ENCODE data around the gene ALDH1L1. TPM values are rescaled to one million over a fixed set of nuclear protein-coding genes. Genes with fewer than 3 reads are reported as not detected.

Gene ALDH1L1
- total RNA-seq, 1 experiment from 2014 or later: 50.0 TPM

- H3K36me3 ChIP-seq (ENCODE audit: low read depth): no peaks in the 10 kb centered on the region
- H4K20me1 ChIP-seq (ENCODE audit: insufficient read depth): no peaks in the 10 kb centered on the region
- no TSS peak for BruUV-seq (replicated peaks)
- H3K9me2 ChIP-seq (ENCODE audit: insufficient read depth): no peaks in the 10 kb centered on the region
- TF ChIP-seq, protein P1, sequence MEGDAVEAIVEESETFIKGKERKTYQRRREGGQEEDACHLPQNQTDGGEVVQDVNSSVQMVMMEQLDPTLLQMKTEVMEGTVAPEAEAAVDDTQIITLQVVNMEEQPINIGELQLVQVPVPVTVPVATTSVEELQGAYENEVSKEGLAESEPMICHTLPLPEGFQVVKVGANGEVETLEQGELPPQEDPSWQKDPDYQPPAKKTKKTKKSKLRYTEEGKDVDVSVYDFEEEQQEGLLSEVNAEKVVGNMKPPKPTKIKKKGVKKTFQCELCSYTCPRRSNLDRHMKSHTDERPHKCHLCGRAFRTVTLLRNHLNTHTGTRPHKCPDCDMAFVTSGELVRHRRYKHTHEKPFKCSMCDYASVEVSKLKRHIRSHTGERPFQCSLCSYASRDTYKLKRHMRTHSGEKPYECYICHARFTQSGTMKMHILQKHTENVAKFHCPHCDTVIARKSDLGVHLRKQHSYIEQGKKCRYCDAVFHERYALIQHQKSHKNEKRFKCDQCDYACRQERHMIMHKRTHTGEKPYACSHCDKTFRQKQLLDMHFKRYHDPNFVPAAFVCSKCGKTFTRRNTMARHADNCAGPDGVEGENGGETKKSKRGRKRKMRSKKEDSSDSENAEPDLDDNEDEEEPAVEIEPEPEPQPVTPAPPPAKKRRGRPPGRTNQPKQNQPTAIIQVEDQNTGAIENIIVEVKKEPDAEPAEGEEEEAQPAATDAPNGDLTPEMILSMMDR (conservative IDR thresholded peaks at IDR 0.05): no peak
- H3K27ac ChIP-seq: no peak overlapping the region
- no peaks in the 10 kb centered on the region for H3K27me3 ChIP-seq (ENCODE audit: insufficient read depth, low read depth)
- intact Hi-C loops (cut with micrococcal nuclease; ENCODE audit: unreplicated experiment): no loop called here
- H3K9me3 ChIP-seq (ENCODE audit: insufficient read depth, low read depth): no peaks in the 10 kb centered on the region
- CTCF ChIA-PET: no interaction called here
- H3K4me2 ChIP-seq: no peak overlapping the region
- no peak overlapping the region for H2AFZ ChIP-seq
- DNase-seq: no peak
- no peaks in the 10 kb centered on the region for H3K79me2 ChIP-seq (ENCODE audit: low read depth)
- POLR2A ChIA-PET (ENCODE audit: unreplicated experiment): no interaction called here
- no peaks in the 10 kb centered on the region for H3K4me1 ChIP-seq (replicated peaks; ENCODE audit: insufficient read depth)
- H3F3A ChIP-seq (ENCODE audit: insufficient read depth, low read depth): no peaks in the 10 kb centered on the region
- H3K4me3 ChIP-seq: no peak overlapping the region
Measured at GRCh38 chr3:126106336-126107202, 73.8 kb downstream of the ALDH1L1 start.

DNA sequence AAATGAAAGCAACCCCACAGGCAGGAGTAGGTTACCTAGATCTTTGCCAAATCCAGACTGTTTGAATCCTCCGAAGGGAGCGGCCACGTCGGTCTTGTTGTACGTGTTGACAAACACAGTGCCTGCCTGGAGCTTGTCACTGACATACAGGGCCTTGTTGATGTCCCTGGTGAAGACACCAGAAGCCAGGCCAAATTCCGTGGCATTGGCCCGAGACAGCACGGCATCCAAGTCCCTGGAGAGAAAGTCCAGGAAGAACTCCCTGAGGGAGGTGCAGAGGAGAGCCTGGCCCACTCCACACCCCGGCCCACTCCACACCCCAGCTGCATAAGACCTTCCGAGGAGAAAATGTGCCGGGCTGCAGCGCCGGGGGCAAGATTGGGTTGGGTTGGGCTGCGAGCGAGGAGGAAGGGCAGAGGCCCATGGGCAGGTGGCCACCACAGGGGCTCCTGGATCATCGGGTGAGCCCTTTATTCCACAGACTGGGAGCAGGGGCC lies 74.6 kb downstream of the ALDH1L1 start:
- Histone ChIP-seq H3K4me2 (no peak overlapping the region), H3K4me1 (replicated peaks; ENCODE audit: insufficient read depth) (no peaks in the 10 kb centered on the region), H3K27me3 (ENCODE audit: insufficient read depth, low read depth) (no peaks in the 10 kb centered on the region), H3K79me2 (ENCODE audit: low read depth) (no peaks in the 10 kb centered on the region), H4K20me1 (ENCODE audit: insufficient read depth) (no peaks in the 10 kb centered on the region), H3K27ac (no peak overlapping the region), H3K4me3 (no peak overlapping the region), H3K36me3 (ENCODE audit: low read depth) (no peaks in the 10 kb centered on the region), H3K9me2 (ENCODE audit: insufficient read depth) (no peaks in the 10 kb centered on the region), H3K9me3 (ENCODE audit: insufficient read depth, low read depth) (no peaks in the 10 kb centered on the region), H2AFZ (no peak overlapping the region), H3F3A (ENCODE audit: insufficient read depth, low read depth) (no peaks in the 10 kb centered on the region)
- TF ChIP-seq, protein P1 (conservative IDR thresholded peaks at IDR 0.05): no peak
- no peak for TF ChIP-seq EZH2 (IDR thresholded peaks at IDR 0.05; ENCODE audit: low read depth)
- no TSS peak for BruUV-seq (replicated peaks)
- DNase-seq: no peak
- intact Hi-C loops (cut with micrococcal nuclease; ENCODE audit: unreplicated experiment): no loop called here
- POLR2A ChIA-PET (ENCODE audit: unreplicated experiment): no interaction called here
- CTCF ChIA-PET: no interaction called here

DNA sequence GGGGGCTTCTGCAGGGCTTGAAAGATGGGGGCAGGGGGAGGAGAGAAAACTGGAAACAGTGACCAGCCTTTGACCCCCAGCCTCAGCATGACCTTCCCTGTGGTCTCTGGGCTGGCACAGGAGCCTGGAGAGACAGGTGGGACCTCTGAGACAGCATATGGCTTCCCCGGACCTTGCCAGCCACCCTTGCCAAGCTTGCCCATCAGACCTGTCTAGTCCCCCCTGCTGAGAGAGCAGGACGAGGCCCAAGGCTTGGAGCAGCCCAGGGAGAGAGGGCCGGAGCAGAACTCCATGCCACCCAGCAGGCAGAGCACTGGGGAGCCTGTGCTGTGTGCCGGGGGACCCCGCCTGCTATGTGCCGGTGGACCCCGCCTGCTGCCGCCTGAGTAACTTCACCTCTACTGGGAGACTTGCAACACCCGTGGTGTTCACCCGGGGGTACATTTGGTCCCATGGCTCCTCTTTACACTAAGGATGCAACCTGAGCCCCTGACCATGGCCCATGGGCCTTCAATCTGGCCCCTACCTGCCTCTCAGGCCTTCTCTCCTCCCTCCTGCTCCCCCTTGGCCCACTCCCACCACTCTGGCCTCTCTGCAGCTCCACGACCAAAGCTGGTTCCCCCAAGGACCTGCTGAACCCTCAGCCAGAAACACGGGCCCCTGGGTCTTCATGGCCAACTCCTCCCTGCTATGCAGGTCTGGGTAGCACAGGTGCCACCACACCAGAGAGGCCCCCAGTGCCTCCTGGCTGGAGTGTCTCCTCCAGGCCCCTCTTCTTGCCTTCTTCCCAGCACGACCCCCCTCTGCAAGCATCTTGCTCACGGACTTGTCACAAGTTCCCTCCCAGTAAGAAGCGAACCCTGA lies 75.4 kb downstream of the ALDH1L1 start:
- no peaks in the 10 kb centered on the region for H3K9me2 ChIP-seq (ENCODE audit: insufficient read depth)
- DNase-seq: no peak
- H3K27me3 ChIP-seq (ENCODE audit: insufficient read depth, low read depth): no peaks in the 10 kb centered on the region
- ChIA-PET CTCF (no interaction called here), POLR2A (ENCODE audit: unreplicated experiment) (no interaction called here)
- H3K79me2 ChIP-seq (ENCODE audit: low read depth): no peaks in the 10 kb centered on the region
- no peaks in the 10 kb centered on the region for H4K20me1 ChIP-seq (ENCODE audit: insufficient read depth)
- H3K27ac ChIP-seq: no peak overlapping the region
- no TSS peak for BruUV-seq (replicated peaks)
- no peaks in the 10 kb centered on the region for H3K9me3 ChIP-seq (ENCODE audit: insufficient read depth, low read depth)
- no peak overlapping the region for H2AFZ ChIP-seq
- no peaks in the 10 kb centered on the region for H3K36me3 ChIP-seq (ENCODE audit: low read depth)
- intact Hi-C loops (cut with micrococcal nuclease; ENCODE audit: unreplicated experiment): no loop called here
- no peaks in the 10 kb centered on the region for H3K4me1 ChIP-seq (replicated peaks; ENCODE audit: insufficient read depth)
- H3K4me2 ChIP-seq: no peak overlapping the region
- no peak for TF ChIP-seq EZH2 (IDR thresholded peaks at IDR 0.05; ENCODE audit: low read depth)
- TF ChIP-seq, protein P1 (conservative IDR thresholded peaks at IDR 0.05): no peak
- no peaks in the 10 kb centered on the region for H3F3A ChIP-seq (ENCODE audit: insufficient read depth, low read depth)
- H3K4me3 ChIP-seq: no peak overlapping the region
